Non-pigmented ciliary epithelial cell (primary cell): Measurements from ENCODE around the gene SFXN3.

Experiments used
- DNase-seq: peaks from one replicate; pipeline ENCODE4 v3.0.0-alpha.2; 2010; ENCODE audit warnings: low read depth

Gene SFXN3

GRCh38 chr10:101075775-101076174, 44.7 kb downstream of the SFXN3 start:
- DNase-seq = no peak

GRCh38 chr10:101076630-101077029, 45.6 kb downstream of the SFXN3 start:
- DNase-seq = no peak

- DNase-seq = no peak
Observed at GRCh38 chr10:101079874-101080273, 48.8 kb downstream of the SFXN3 start.

GRCh38 chr10:101080933-101081931, 50.2 kb downstream of the SFXN3 start:
- no peak for DNase-seq

GRCh38 chr10:101085846-101086245, 54.8 kb downstream of the SFXN3 start:
- DNase-seq = no peak

- DNase-seq = no peak
Observed at GRCh38 chr10:101087376-101087775, 56.3 kb downstream of the SFXN3 start.

- DNase-seq = no peak
Observed at GRCh38 chr10:101087965-101088364, 56.9 kb downstream of the SFXN3 start.

GRCh38 chr10:101089520-101090299, 58.7 kb downstream of the SFXN3 start:
- DNase-seq = no peak

GRCh38 chr10:101090597-101090996, 59.6 kb downstream of the SFXN3 start:
- DNase-seq = no peak
